ENCODE measurements around the gene SLC26A8. TPM values are rescaled to one million over a fixed set of nuclear protein-coding genes. Genes with fewer than 3 reads are reported as not detected.

Gene SLC26A8
- total RNA-seq, 4 donors from 2014 or later = 0.19 TPM; not detected in 3

DNA sequence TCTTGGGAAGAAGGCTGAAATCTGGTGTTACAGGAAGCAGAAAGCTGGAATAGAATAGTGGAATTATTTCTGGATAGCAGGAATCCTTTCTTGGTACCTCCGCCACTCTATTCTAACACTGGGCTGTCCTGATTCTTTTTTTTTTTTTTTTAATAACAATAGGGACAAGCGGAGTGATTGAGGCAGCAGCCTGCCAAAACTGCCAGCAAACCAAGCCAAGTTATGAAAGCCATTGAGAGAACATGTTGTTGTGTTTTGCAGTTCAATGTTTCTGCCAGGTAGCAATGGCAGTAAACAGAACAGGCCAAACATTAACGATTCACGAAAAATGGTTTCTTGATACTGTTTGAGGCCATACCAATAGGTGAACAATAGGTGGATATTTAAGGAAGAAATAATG lies 47.1 kb downstream of the SLC26A8 start:
- intact Hi-C loops (cut with DNase I) = no loop called here
- TF ChIP-seq POLR2A (IDR thresholded peaks at IDR 0.05) = no peak
- TF ChIP-seq, protein P1, sequence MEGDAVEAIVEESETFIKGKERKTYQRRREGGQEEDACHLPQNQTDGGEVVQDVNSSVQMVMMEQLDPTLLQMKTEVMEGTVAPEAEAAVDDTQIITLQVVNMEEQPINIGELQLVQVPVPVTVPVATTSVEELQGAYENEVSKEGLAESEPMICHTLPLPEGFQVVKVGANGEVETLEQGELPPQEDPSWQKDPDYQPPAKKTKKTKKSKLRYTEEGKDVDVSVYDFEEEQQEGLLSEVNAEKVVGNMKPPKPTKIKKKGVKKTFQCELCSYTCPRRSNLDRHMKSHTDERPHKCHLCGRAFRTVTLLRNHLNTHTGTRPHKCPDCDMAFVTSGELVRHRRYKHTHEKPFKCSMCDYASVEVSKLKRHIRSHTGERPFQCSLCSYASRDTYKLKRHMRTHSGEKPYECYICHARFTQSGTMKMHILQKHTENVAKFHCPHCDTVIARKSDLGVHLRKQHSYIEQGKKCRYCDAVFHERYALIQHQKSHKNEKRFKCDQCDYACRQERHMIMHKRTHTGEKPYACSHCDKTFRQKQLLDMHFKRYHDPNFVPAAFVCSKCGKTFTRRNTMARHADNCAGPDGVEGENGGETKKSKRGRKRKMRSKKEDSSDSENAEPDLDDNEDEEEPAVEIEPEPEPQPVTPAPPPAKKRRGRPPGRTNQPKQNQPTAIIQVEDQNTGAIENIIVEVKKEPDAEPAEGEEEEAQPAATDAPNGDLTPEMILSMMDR (IDR thresholded peaks at IDR 0.05) = no peak
- no peak for DNase-seq

DNA sequence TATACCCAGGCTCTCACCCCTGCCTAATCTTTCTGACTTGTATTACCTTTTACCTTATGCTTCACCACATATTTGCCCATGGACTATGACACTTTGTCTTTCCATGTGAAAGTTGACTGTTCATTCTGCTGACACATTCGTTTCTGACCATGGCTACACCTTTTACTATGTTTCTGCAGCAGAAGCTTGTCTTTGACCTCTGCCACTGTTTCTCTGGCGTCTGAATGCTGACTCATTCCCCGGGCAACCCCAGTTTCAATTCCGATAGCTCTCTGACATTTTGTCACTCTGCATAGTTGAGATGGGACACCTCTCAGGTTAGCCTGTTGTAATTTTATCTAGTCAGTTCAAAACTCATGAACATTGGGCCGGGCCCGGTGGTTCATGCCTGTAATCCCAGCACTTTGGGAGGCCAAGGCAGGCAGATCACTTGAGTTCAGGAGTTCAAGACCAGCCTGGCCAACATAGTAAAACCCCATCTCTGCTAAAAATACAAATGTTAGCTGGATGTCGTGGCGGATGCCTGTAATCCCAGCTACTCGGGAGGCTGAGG lies 50.7 kb downstream of the SLC26A8 start:
- intact Hi-C loops (cut with DNase I) = no loop called here
- TF ChIP-seq, protein P1 (IDR thresholded peaks at IDR 0.05) = no peak
- TF ChIP-seq POLR2A (IDR thresholded peaks at IDR 0.05) = no peak
- no peak overlapping the region for H3K27ac ChIP-seq
- 68 to 83% methylated on average over 9 of the region's 9 CpGs for WGBS, 2 donors
- H3K27me3 ChIP-seq = no peaks in the 10 kb centered on the region
- no peak for DNase-seq
- no peak overlapping the region for H3K4me3 ChIP-seq
- H3K36me3 ChIP-seq = no peaks in the 10 kb centered on the region
- no peaks in the 10 kb centered on the region for H3K9me3 ChIP-seq
- peaks cover 0 to 13% (median 0%) of the 10 kb centered on the region in 3 donors for H3K4me1 ChIP-seq

More for the DNA sequence above, 47.1 kb downstream of the SLC26A8 start:
- Histone ChIP-seq H3K9me3 (no peaks in the 10 kb centered on the region), H3K36me3 (no peaks in the 10 kb centered on the region), H3K27ac (no peak overlapping the region), H3K27me3 (no peaks in the 10 kb centered on the region), H3K4me3 (no peak overlapping the region), H3K4me1 (peaks cover 0 to 11% (median 0%) of the 10 kb centered on the region in 3 donors)
- WGBS, 2 donors = 70 to 83% methylated on average over 4 of the region's 4 CpGs

DNA sequence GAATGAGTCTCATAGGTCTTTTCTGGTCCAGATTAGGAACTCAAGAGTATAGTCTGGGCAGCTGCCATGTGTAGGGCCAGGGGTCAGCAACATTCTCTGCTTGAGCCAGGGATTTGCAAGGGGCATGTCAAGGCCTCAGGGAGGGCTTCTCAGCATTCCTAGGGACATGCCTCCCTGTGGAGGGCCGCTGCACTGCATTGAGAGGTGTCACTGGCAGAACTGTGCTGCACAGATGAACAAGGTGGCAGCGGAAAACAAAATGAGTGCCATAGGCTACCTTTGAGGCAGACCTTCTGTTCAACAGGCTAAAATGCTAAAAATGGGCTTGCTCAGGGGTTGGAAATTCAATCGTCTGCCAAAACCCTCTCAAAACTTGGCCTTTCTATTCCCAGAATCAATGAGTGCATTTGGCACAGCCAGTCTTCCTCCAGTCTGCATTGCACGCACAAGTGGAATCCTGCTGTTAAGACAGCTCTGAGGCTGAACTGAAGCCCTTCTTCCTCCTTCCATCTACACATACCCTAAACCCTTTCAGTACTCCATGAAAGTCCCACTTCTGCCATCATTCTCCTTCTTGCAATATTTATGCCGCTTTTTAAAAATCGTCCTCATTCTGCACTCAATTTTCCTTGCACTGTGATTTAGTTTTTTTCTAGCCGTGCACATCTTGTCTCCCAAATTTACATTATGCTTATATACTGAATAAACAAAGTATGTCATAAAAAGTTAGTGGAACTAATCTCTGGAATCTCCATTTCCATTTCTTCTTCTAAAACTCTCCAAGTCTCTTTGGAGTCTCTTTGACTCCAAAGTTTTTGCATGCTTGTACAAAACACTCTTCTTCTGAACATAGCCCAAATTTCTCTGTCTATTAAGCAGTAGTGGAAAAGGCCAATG lies 51.7 kb downstream of the SLC26A8 start:
- DNase-seq = no peak
- intact Hi-C loops (cut with DNase I) = no loop called here
- TF ChIP-seq POLR2A (IDR thresholded peaks at IDR 0.05) = no peak
- TF ChIP-seq, protein P1 (IDR thresholded peaks at IDR 0.05) = no peak
- H3K9me3 ChIP-seq = no peaks in the 10 kb centered on the region
- no peaks in the 10 kb centered on the region for H3K27me3 ChIP-seq
- no peak overlapping the region for H3K27ac ChIP-seq
- no peaks in the 10 kb centered on the region for H3K36me3 ChIP-seq
- H3K4me3 ChIP-seq = no peak overlapping the region
- H3K4me1 ChIP-seq = peaks cover 0 to 13% (median 0%) of the 10 kb centered on the region in 3 donors
- 70 to 76% methylated on average over 6 to 7 of the region's 7 CpGs for WGBS, 2 donors

DNA sequence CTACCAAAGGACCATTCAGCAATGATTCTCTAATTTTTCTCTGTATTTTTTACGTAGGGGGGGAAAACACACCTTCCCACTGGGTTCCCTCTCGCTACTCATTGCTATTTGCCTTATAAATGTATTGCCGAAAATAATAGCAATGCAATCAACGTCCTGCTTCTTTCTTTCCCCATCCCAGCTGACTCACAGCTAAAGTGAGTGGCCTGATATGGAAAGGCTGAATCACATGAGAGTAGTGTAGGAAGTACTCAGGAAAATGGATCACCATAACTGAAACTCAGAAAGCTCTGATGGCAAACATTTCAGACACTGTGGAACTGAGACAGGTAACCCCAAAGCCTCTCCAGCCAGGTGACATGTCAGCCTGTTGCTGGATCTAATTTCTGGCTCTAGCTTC lies 54.3 kb downstream of the SLC26A8 start:
- intact Hi-C loops (cut with DNase I) = no loop called here
- DNase-seq = no peak
- peaks cover 0 to 13% (median 0%) of the 10 kb centered on the region in 3 donors for H3K4me1 ChIP-seq
- no peaks in the 10 kb centered on the region for H3K27me3 ChIP-seq
- H3K9me3 ChIP-seq = no peaks in the 10 kb centered on the region
- 64 to 72% methylated on average over 4 of the region's 4 CpGs for WGBS, 2 donors
- no peak overlapping the region for H3K4me3 ChIP-seq
- no peak for TF ChIP-seq POLR2A (IDR thresholded peaks at IDR 0.05)
- TF ChIP-seq, protein P1 (IDR thresholded peaks at IDR 0.05) = no peak
- H3K36me3 ChIP-seq = no peaks in the 10 kb centered on the region
- H3K27ac ChIP-seq = no peak overlapping the region

DNA sequence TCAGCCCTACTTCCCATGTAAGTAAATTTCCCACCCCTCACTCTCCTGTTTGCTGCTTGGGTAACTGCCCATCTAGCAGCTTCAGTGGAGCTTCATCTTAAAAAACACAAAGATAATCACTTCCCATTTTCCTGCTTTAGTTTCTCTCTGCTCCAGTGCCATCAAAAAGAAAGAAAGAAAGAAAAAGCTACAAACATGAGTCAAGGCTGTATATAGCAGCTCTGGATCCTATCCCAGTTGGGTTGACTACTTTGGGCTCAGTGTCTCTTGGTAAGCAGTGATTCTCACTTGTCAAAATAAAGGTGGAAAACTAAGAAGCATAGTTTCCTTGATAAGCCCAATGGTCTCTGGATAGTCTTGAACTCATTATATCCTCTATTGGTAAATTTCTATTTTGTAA lies 54.8 kb downstream of the SLC26A8 start:
- peaks cover 0 to 13% (median 0%) of the 10 kb centered on the region in 3 donors for H3K4me1 ChIP-seq
- TF ChIP-seq, protein P1 (IDR thresholded peaks at IDR 0.05) = no peak
- no peak for TF ChIP-seq POLR2A (IDR thresholded peaks at IDR 0.05)
- H3K27ac ChIP-seq = no peak overlapping the region
- no peaks in the 10 kb centered on the region for H3K27me3 ChIP-seq
- H3K4me3 ChIP-seq = no peak overlapping the region
- DNase-seq = no peak
- no peaks in the 10 kb centered on the region for H3K36me3 ChIP-seq
- intact Hi-C loops (cut with DNase I) = no loop called here
- H3K9me3 ChIP-seq = no peaks in the 10 kb centered on the region
